GM13977 (cell line): Measurements from ENCODE around the gene TRPM8.

Experiments
- DNase-seq: peaks from one replicate; pipeline ENCODE4 v3.0.0; 2012; ENCODE audit warnings: low spot score
- CTCF ChIP-seq: IDR thresholded peaks from 2 replicates; pipeline ENCODE4 v1.5.1; 2012; ENCODE audit warnings: mild to moderate bottlenecking, control low read depth; ENCODE audit not compliant: insufficient read depth; ENCODE audit errors: extremely low read depth, missing control alignments
- in situ Hi-C: fragments of 300-500 bp; cut with MboI; formaldehyde crosslinking; loops from one replicate; pipeline ENCODE4 v1.12.0; 2022; ENCODE audit warnings: low sequenced_read_pairs, low pct_unique_long_range_greater_than_20kb, mixed read lengths, inconsistent platforms; ENCODE audit not compliant: unreplicated experiment

TRPM8 gene

GRCh38 chr2:234015861-234016260 is 98.7 kb downstream of the TRPM8 start:
- in situ Hi-C loops: no loop called here
- no peak for DNase-seq
- TF ChIP-seq CTCF: no peak

- in situ Hi-C loops: no loop called here
- DNase-seq: no peak
These were observed 102.7 kb downstream of the TRPM8 start for GRCh38 chr2:234019896-234020295.

GRCh38 chr2:234020332-234020731 is 103.2 kb downstream of the TRPM8 start:
- DNase-seq: no peak
- TF ChIP-seq CTCF: no peak
- in situ Hi-C loops: no loop called here

More at GRCh38 chr2:234019896-234020295, 102.7 kb downstream of the TRPM8 start:
- no peak for TF ChIP-seq CTCF

DNA sequence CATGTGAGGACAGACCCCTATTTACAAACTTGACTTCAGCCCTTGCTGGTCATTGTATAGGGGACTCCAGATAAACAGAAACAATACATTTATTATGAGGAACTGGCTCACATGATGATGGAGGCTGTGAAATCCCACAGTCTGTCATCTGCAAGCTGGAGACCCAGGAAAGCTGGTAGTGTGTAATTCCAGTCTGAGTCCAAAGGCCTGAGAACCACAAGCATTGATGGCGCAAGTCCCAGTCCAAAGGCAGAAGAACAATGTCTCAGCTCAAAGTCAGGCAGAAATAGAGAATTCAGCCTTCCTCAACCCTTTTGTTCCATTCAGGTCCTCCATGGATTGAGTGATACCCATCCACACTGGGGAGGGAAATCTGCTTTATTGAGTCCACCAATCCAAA is 105.3 kb downstream of the TRPM8 start:
- no peak for DNase-seq
- in situ Hi-C loops: no loop called here
- no peak for TF ChIP-seq CTCF

GRCh38 chr2:234024304-234024703 is 107.1 kb downstream of the TRPM8 start:
- no peak for TF ChIP-seq CTCF
- in situ Hi-C loops: no loop called here
- no peak for DNase-seq

- no peak for TF ChIP-seq CTCF
- in situ Hi-C loops: no loop called here
These were observed 108.3 kb downstream of the TRPM8 start for GRCh38 chr2:234025466-234025865.

DNA sequence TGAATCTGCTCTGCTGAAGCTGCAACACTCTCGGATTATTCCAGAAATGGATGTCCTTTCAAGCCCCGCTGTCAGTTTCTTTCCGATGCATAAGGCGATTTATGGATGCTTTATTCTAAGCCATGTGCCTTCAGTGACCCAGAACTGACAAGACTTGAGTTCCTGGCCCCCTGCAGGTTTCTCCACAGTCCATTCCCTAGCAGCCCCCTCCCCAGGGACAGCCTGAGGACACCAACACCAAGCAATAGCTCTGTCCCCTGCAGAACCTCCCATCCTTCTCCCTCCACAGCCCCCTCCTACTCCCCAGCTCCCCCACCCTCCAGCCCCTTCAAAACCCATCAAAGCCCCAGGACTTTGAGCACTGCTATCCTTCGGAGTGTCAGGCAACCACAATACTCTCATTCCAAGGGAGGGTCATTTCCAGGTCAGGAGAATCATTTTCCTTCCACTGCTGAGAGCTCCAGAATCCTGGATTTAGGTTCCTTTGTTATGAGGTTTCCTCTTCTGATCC is 108.8 kb downstream of the TRPM8 start:
- in situ Hi-C loops: no loop called here
- no peak for DNase-seq
- TF ChIP-seq CTCF: no peak

More at GRCh38 chr2:234025466-234025865, 108.3 kb downstream of the TRPM8 start:
- DNase-seq: peak; percentile 46
